ENCODE results near the gene ATR. TPM values are rescaled to one million over a fixed set of nuclear protein-coding genes. Genes with fewer than 3 reads are reported as not detected.
A peak's percentile ranks its signal among the peaks of the same experiment; 100 is the strongest.

The ATR gene
- 11.2 and 15.7 TPM in 2 replicates for total RNA-seq
- 5.0 and 10.6 TPM in 2 replicates for polyA plus RNA-seq

DNA sequence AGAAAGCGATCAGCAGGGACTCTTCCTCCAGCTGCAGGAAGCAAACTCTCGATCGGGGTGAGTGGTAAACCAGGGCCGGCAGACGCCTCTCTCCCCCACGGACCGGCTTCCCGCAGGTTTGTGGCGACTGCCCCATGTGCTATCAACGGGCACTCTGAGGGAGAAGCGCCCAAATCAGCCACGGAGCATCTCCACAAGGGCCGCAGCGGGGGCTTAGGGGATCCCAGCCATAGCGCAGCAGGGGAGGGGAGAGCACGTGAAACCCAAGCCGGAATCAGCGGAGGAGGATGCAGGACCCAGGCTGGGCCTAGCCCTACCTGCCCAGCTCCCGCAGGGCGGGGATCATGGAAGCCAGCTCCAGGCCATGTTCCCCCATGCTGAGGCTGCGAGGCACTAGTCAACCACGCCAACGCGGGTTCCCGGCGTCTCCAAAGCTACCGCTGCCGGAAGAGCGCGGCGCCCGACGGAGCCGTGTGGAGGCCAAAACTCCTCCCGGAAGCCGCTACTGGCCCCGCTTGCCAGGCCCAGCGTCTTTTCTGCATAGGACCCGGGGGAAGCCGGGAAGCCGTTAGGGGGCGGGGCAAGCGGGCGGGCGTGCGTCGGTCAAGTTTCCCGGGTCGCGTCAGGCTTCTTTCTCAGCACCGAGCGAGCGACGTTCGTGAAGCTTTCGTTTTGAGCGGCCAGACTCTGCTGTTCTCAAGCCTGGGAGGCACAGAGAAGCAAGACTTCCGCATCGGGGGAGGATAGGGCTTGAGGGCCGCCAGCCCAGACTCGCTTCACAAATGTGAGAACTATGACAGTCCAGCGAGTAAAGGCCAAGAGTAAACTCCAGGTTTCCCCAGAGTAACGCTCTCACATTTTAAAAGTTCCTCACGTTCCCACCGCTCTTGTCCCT lies at the start of gene ATR:
Gene ATR, minus strand, starts transcription at position 405 of the 895 bp plus-strand sequence. Its CDS starts 29 bp downstream, at position 376.
- peak within 1 kb of the TSS; percentile 90 for H3K27ac ChIP-seq
- no peaks in the 10 kb centered on the region for H3K9me3 ChIP-seq (ENCODE audit: low read depth)
- H3K4me3 ChIP-seq: peak within 1 kb of the TSS; percentile 61
- H3K4me1 ChIP-seq (ENCODE audit: low read depth): peaks cover 17% of the 10 kb centered on the region
- no peaks in the 10 kb centered on the region for H3K27me3 ChIP-seq
- no peaks in the 10 kb centered on the region for H3K36me3 ChIP-seq
- TF ChIP-seq, protein P1, sequence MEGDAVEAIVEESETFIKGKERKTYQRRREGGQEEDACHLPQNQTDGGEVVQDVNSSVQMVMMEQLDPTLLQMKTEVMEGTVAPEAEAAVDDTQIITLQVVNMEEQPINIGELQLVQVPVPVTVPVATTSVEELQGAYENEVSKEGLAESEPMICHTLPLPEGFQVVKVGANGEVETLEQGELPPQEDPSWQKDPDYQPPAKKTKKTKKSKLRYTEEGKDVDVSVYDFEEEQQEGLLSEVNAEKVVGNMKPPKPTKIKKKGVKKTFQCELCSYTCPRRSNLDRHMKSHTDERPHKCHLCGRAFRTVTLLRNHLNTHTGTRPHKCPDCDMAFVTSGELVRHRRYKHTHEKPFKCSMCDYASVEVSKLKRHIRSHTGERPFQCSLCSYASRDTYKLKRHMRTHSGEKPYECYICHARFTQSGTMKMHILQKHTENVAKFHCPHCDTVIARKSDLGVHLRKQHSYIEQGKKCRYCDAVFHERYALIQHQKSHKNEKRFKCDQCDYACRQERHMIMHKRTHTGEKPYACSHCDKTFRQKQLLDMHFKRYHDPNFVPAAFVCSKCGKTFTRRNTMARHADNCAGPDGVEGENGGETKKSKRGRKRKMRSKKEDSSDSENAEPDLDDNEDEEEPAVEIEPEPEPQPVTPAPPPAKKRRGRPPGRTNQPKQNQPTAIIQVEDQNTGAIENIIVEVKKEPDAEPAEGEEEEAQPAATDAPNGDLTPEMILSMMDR (IDR thresholded peaks at IDR 0.05; ENCODE audit: low read depth, low read length): no peak
- peak; percentile 97 to 98 for DNase-seq (ENCODE audit: low read depth in 1 of 2, low spot score in 1 of 2)

GRCh38 chr3:142626971-142627370 lies 48.4 kb upstream of the ATR start:
- Histone ChIP-seq H3K4me3 (no peak overlapping the region), H3K36me3 (no peaks in the 10 kb centered on the region), H3K27ac (no peak overlapping the region), H3K27me3 (no peaks in the 10 kb centered on the region), H3K9me3 (ENCODE audit: low read depth) (no peaks in the 10 kb centered on the region), H3K4me1 (ENCODE audit: low read depth) (no peaks in the 10 kb centered on the region)
- no peak for DNase-seq (ENCODE audit: low read depth in 1 of 2, low spot score in 1 of 2)
- TF ChIP-seq, protein P1 (IDR thresholded peaks at IDR 0.05; ENCODE audit: low read depth, low read length): no peak

DNA sequence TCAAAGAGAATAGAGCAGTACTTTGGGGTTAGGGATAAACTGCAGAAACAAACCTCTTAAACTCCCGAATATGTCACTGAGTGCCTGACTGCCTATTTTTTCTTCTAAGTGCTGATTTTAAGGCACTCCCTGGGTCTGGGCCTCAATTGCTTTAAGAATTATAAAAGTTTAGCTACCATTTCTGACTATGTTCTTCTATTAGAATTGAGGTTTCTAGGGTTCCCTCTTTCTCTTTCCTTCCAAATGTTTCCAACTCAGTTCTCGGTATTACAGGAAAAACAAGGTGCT lies 46.6 kb upstream of the ATR start:
- Histone ChIP-seq H3K4me1 (ENCODE audit: low read depth) (no peaks in the 10 kb centered on the region), H3K36me3 (no peaks in the 10 kb centered on the region), H3K9me3 (ENCODE audit: low read depth) (no peaks in the 10 kb centered on the region), H3K27ac (no peak overlapping the region), H3K27me3 (no peaks in the 10 kb centered on the region), H3K4me3 (no peak overlapping the region)
- TF ChIP-seq, protein P1 (IDR thresholded peaks at IDR 0.05; ENCODE audit: low read depth, low read length): no peak
- no peak for DNase-seq (ENCODE audit: low read depth in 1 of 2, low spot score in 1 of 2)

GRCh38 chr3:142624341-142625152 lies 46.0 kb upstream of the ATR start:
- no peak overlapping the region for H3K27ac ChIP-seq
- no peak for DNase-seq (ENCODE audit: low read depth in 1 of 2, low spot score in 1 of 2)
- H3K27me3 ChIP-seq: no peaks in the 10 kb centered on the region
- H3K36me3 ChIP-seq: no peaks in the 10 kb centered on the region
- H3K9me3 ChIP-seq (ENCODE audit: low read depth): no peaks in the 10 kb centered on the region
- TF ChIP-seq, protein P1 (IDR thresholded peaks at IDR 0.05; ENCODE audit: low read depth, low read length): no peak
- no peaks in the 10 kb centered on the region for H3K4me1 ChIP-seq (ENCODE audit: low read depth)
- no peak overlapping the region for H3K4me3 ChIP-seq

DNA sequence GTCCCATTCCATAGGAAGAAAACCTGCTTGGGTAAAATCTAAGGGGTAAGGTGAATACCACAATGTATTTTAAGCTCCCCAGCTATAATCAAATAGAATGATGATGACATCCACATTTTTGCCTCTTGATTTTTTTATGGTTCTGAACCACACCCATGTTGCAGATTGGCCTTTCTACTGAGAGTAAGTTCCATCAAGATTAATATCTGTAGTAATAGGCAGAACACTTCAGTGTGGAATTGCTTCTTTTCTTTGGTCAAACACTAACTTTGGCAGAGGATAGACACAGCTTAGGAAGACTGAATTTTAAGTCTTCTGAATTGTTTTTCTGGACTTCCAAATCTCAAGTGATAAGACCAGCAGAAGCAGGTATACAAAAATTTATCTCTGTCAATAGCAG lies 44.7 kb upstream of the ATR start:
- Histone ChIP-seq H3K36me3 (no peaks in the 10 kb centered on the region), H3K9me3 (ENCODE audit: low read depth) (no peaks in the 10 kb centered on the region), H3K4me3 (no peak overlapping the region), H3K27ac (no peak overlapping the region), H3K27me3 (no peaks in the 10 kb centered on the region), H3K4me1 (ENCODE audit: low read depth) (no peaks in the 10 kb centered on the region)
- TF ChIP-seq, protein P1 (IDR thresholded peaks at IDR 0.05; ENCODE audit: low read depth, low read length): no peak
- no peak for DNase-seq (ENCODE audit: low read depth in 1 of 2, low spot score in 1 of 2)

All from cardiac muscle cell (in vitro differentiated cells and primary cell).